Duodenal mucosa (tissue), 2 donors: ENCODE results near the gene CREBZF.

Experiments
- H3K27ac ChIP-seq: one replicate; pipeline ENCODE4 v1.7.0; 2013; ENCODE audit warnings: low read depth, low read length
- H3K27me3 ChIP-seq, 2 donors: one replicate each; pipeline ENCODE4 v1.7.0; 2013; ENCODE audit warnings: low read length in 2 of 2, control low read depth in 1 of 2; ENCODE audit not compliant: insufficient read depth in 2 of 2, control insufficient read depth in 1 of 2
- H3K36me3 ChIP-seq, 2 donors: one replicate each; pipeline ENCODE4 v1.7.0; 2013; ENCODE audit warnings: low read length in 2 of 2, control low read depth in 1 of 2; ENCODE audit not compliant: insufficient read depth in 2 of 2, control insufficient read depth in 1 of 2
- H3K4me1 ChIP-seq, 2 donors: one replicate each; pipeline ENCODE4 v1.7.0; 2013; ENCODE audit warnings: low read length in 2 of 2, control low read depth in 1 of 2; ENCODE audit not compliant: insufficient read depth in 2 of 2, control insufficient read depth in 1 of 2
- H3K4me3 ChIP-seq, 2 donors: one replicate each; pipeline ENCODE4 v1.7.0; 2013; ENCODE audit warnings: low read length in 2 of 2, low read depth in 1 of 2
- H3K9ac ChIP-seq, 2 donors: one replicate each; pipeline ENCODE4 v1.7.0; 2013; ENCODE audit warnings: low read length in 2 of 2, low read depth in 1 of 2
- H3K9me3 ChIP-seq, 2 donors: one replicate each; pipeline ENCODE4 v1.7.0; 2013; ENCODE audit warnings: low read length in 2 of 2, control low read depth in 1 of 2; ENCODE audit not compliant: control insufficient read depth in 1 of 2

The CREBZF gene

GRCh38 chr11:85695546-85695945 lies 30.6 kb upstream of the CREBZF start:
- H3K9ac ChIP-seq = no peak overlapping the region
- H3K27me3 ChIP-seq = no peaks in the 10 kb centered on the region
- H3K27ac ChIP-seq = no peak overlapping the region
- H3K4me1 ChIP-seq = peaks cover 10 to 15% of the 10 kb centered on the region in 2 donors
- no peak overlapping the region for H3K4me3 ChIP-seq
- H3K36me3 ChIP-seq = peaks cover 0 to 4% of the 10 kb centered on the region in 2 donors
- no peaks in the 10 kb centered on the region for H3K9me3 ChIP-seq

DNA sequence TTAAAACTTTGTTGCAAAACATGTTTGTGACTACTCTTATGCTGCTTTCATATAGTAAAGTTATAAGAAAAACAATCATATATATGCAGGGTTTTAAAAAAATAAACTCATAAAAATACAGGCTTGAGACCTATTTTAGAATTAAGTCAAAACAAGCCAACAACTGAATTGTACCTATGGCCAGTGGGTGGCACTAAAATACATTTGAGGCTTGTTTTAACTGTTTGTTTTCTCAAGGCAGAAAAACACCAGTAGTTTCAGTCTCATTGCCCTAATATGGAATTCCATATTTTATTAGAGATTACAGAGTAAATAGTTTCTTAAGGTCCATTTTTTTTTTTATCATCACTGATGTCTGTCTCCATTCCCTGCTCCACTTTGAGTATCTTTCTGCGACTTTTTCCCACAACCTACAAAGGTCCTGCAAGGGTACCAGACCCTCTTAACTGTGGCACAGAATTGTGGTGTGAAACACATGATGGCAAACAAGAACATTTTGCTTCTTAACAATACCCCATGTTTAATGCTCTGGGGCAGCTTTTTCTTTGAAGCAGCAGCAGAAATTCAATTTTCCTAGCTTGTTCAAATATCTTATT lies 29.6 kb upstream of the CREBZF start:
- no peak overlapping the region for H3K4me3 ChIP-seq
- no peak overlapping the region for H3K9ac ChIP-seq
- no peak overlapping the region for H3K27ac ChIP-seq
- peaks cover 2 to 5% of the 10 kb centered on the region in 2 donors for H3K4me1 ChIP-seq
- peaks cover 0 to 4% of the 10 kb centered on the region in 2 donors for H3K36me3 ChIP-seq
- H3K9me3 ChIP-seq = no peaks in the 10 kb centered on the region
- H3K27me3 ChIP-seq = no peaks in the 10 kb centered on the region

DNA sequence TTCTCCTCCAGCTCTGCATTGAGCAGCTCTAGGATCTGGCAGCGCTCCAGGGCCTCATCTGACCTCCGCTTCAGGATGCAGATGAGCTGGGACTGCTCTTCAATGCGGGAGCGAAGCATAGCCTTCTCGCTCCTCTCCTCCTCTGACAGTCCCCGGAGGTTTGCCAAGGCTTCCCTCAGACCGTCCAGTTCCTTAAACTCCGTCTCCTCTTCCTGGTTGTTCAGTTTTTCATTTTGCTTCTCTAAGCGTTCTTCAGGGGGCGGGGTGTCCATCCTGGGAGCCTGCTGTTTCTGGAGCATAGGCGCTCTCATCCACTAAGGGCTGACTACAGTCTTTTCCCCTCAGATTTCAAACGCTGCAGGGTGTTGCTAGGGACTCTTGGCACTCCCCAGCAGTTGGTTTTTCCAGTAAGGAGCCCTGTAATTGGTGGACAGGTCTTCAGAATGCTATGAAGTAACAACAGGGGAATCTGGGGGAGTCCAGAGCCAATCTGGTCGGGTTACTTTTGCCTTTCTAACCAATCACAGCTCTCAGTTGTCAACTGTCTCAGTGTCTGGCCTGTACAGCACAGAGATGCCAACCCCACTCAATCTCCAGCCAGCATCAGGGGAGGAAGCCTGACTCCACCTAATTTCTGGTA lies 21.0 kb upstream of the CREBZF start, which contains the start of gene CCDC89:
CCDC89 (minus strand) TSS at position 376 of the 640 bp plus-strand sequence; CDS start at position 311, 65 bp downstream.
- H3K27ac ChIP-seq = peak within 1 kb of the TSS; percentile 65
- H3K4me3 ChIP-seq = peak within 1 kb of the TSS; percentile 29 to 56
- no peaks in the 10 kb centered on the region for H3K36me3 ChIP-seq
- peaks cover 3 to 5% of the 10 kb centered on the region in 2 donors for H3K4me1 ChIP-seq
- H3K27me3 ChIP-seq = no peaks in the 10 kb centered on the region
- peak within 1 kb of the TSS; percentile 13 to 30 for H3K9ac ChIP-seq
- H3K9me3 ChIP-seq = no peaks in the 10 kb centered on the region

DNA sequence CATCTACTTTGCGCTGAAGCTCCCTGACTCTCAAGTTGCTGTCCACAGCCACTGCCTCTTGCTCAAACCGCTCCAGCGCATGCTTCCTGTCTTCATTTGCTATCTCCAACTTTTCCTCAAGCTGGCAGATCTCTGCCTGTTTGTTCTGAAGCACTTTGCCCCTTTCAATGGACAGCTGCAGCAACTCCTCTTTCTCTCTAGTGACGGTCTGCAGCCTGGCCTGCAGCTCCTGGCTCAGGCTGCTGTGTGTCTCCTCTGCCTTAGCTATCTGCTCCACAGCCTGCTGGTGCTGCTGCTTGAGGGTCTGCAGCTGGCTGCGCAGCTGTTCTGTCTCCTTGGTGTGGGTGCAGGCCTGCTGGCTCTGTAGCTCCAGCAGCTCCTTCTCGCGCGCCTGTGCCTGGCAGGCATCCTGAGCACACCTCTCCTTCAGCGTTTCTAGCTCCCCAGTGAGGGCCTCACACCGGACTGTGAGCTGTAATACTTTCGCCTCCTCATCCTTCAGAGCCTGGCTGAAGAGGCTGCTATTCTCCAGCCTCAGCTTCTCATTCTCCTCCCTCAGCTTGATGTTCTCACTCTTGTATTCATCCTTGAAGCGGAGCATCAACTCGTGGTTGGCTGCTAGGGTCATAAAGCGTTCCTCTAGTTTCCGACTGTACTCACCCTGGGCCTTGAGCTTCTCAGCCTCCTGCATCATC lies 20.3 kb upstream of the CREBZF start:
- Histone ChIP-seq H3K9ac (peak overlapping the region; percentile 13 to 30), H3K27ac (peak overlapping the region; percentile 65), H3K4me1 (peaks cover 3 to 5% of the 10 kb centered on the region in 2 donors), H3K9me3 (no peaks in the 10 kb centered on the region), H3K36me3 (no peaks in the 10 kb centered on the region), H3K4me3 (peak overlapping the region; percentile 29 to 56), H3K27me3 (no peaks in the 10 kb centered on the region)

GRCh38 chr11:85682330-85683305 lies 17.7 kb upstream of the CREBZF start:
- peak overlapping the region; percentile 49 to 78 for H3K9ac ChIP-seq
- H3K36me3 ChIP-seq = no peaks in the 10 kb centered on the region
- H3K4me3 ChIP-seq = peak overlapping the region; percentile 73 to 89
- H3K27ac ChIP-seq = peak overlapping the region; percentile 36
- no peaks in the 10 kb centered on the region for H3K9me3 ChIP-seq
- no peaks in the 10 kb centered on the region for H3K27me3 ChIP-seq
- H3K4me1 ChIP-seq = peaks cover 3 to 5% of the 10 kb centered on the region in 2 donors

DNA sequence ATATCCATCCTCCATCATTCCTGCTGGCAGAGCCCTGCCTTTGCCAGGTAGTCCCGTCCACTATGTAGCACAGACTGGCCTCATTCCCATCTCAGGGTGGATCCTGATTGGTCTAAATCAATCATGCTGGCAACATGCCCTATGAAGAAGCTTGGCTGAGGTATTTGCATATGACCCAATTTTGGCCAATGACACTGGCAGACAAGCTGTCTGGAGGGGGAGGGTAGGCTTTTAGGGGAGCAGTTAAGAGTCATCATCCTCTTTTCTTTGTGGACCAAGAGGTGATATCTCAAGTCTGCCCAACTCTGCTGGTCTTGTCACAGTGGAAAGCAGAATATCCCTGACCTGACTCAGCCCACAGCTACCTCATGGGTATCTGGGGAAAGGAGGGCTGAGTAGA lies 16.0 kb upstream of the CREBZF start:
- Histone ChIP-seq H3K4me3 (no peak overlapping the region), H3K27me3 (no peaks in the 10 kb centered on the region), H3K4me1 (peaks cover 3 to 5% of the 10 kb centered on the region in 2 donors), H3K9me3 (no peaks in the 10 kb centered on the region), H3K27ac (no peak overlapping the region), H3K36me3 (no peaks in the 10 kb centered on the region), H3K9ac (no peak overlapping the region)

DNA sequence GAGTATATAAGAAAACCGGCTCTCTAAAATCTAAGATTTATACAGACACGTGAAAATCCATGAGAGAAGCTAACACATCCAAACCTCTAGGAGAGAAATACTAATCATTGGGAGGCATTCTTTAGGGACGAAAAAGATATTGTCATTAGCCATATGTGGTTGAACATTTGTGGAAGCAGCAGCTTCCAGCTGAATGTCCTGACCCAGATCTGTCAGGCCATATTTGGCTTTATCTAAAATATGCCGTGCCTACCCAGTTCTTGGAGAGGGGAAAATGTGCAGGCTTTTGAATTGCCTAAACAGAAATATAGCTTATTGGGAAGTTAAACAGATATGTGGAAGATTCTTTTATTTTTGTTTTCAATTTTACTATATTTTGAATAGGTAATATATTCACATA lies 14.6 kb upstream of the CREBZF start:
- H3K36me3 ChIP-seq = no peaks in the 10 kb centered on the region
- H3K27me3 ChIP-seq = no peaks in the 10 kb centered on the region
- no peaks in the 10 kb centered on the region for H3K9me3 ChIP-seq
- H3K27ac ChIP-seq = no peak overlapping the region
- H3K4me3 ChIP-seq = no peak overlapping the region
- H3K4me1 ChIP-seq = peaks cover 0 to 5% of the 10 kb centered on the region in 2 donors
- no peak overlapping the region for H3K9ac ChIP-seq

DNA sequence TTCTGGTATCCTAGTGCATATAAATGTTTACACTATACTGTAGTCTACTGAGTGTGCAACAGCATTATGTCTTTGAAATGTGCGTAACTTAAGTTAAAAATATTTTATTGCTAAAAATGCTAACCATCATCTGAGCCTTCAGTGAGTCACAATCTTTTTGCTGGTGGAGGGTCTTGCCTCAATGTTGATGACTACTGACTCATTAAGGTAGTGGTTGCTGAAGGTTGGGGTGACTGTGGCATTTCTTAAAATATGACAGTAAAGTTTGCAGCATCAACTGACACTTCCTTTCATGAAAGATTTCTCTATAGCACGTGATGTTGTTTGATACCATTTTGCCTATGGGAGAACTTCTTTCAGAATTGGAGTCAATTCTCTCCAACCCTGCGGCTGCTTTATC lies 8.5 kb upstream of the CREBZF start:
- no peak overlapping the region for H3K4me3 ChIP-seq
- H3K27ac ChIP-seq = no peak overlapping the region
- no peaks in the 10 kb centered on the region for H3K36me3 ChIP-seq
- H3K4me1 ChIP-seq = no peaks in the 10 kb centered on the region
- H3K9ac ChIP-seq = no peak overlapping the region
- no peaks in the 10 kb centered on the region for H3K9me3 ChIP-seq
- H3K27me3 ChIP-seq = no peaks in the 10 kb centered on the region

GRCh38 chr11:85672105-85672902 lies 7.4 kb upstream of the CREBZF start:
- no peak overlapping the region for H3K4me3 ChIP-seq
- no peaks in the 10 kb centered on the region for H3K4me1 ChIP-seq
- no peaks in the 10 kb centered on the region for H3K27me3 ChIP-seq
- H3K27ac ChIP-seq = no peak overlapping the region
- H3K36me3 ChIP-seq = no peaks in the 10 kb centered on the region
- no peaks in the 10 kb centered on the region for H3K9me3 ChIP-seq
- H3K9ac ChIP-seq = no peak overlapping the region
